Neural progenitor cell (in vitro differentiated cells): Measurements from ENCODE around the gene VPS8. TPM values are rescaled to one million over a fixed set of nuclear protein-coding genes. Genes with fewer than 3 reads are reported as not detected.

ENCODE experiments used
- DNase-seq: peaks from one replicate; pipeline ENCODE4 v3.0.0-alpha.2; 2016; ENCODE audit warnings: low spot score
- H2AFZ ChIP-seq: fragments of 200-600 bp; sonication (generic); replicated peaks from 2 replicates; pipeline ENCODE4 v1.6.1; 2016; ENCODE audit warnings: antibody characterized with exemption
- H3F3A ChIP-seq: fragments of 200-600 bp; sonication (generic); 2 replicates; pipeline ENCODE4 v1.6.1; 2016; ENCODE audit warnings: antibody characterized with exemption, low read depth
- H3K27ac ChIP-seq: fragments of 200-600 bp; sonication (generic); 2 replicates; pipeline ENCODE4 v1.5.1; 2016; ENCODE audit warnings: mild to moderate bottlenecking
- H3K27me3 ChIP-seq: fragments of 200-600 bp; sonication (generic); 2 replicates; pipeline ENCODE4 v1.6.1; 2016; ENCODE audit warnings: mild to moderate bottlenecking, moderate library complexity
- H3K36me3 ChIP-seq: fragments of 200-600 bp; sonication (generic); 2 replicates; pipeline ENCODE4 v1.5.1; 2016
- H3K4me1 ChIP-seq: fragments of 200-600 bp; sonication (generic); 2 replicates; pipeline ENCODE4 v1.6.1; 2016; ENCODE audit warnings: mixed run types
- H3K4me2 ChIP-seq: fragments of 200-600 bp; sonication (generic); 2 replicates; pipeline ENCODE4 v1.6.1; 2016
- H3K4me3 ChIP-seq: fragments of 200-600 bp; sonication (generic); 2 replicates; pipeline ENCODE4 v1.5.1; 2016
- H3K79me2 ChIP-seq: fragments of 200-600 bp; sonication (generic); 2 replicates; pipeline ENCODE4 v1.6.1; 2016; ENCODE audit warnings: low read depth
- H3K9ac ChIP-seq: fragments of 200-600 bp; sonication (generic); 2 replicates; pipeline ENCODE4 v1.6.1; 2016
- H3K9me3 ChIP-seq: fragments of 200-600 bp; sonication (generic); 2 replicates; pipeline ENCODE4 v1.5.1; 2016; ENCODE audit warnings: low read depth
- H4K20me1 ChIP-seq: fragments of 200-600 bp; sonication (generic); 2 replicates; pipeline ENCODE4 v1.6.1; 2016; ENCODE audit warnings: low read depth
- H3K27ac Mint-ChIP-seq: 3 replicates; pipeline ENCODE4 v1.8.0; 2021; ENCODE audit warnings: mixed read lengths
- H3K27me3 Mint-ChIP-seq: 2 replicates; pipeline ENCODE4 v1.8.0; 2022; ENCODE audit warnings: low read depth, mild to moderate bottlenecking, inconsistent platforms, moderate library complexity, mixed read lengths; ENCODE audit not compliant: insufficient read depth
- H3K36me3 Mint-ChIP-seq: 3 replicates; pipeline ENCODE4 v1.8.0; 2021; ENCODE audit warnings: mixed read lengths
- H3K4me1 Mint-ChIP-seq: 3 replicates; pipeline ENCODE4 v1.8.0; 2021; ENCODE audit warnings: mixed read lengths
- H3K4me3 Mint-ChIP-seq: 3 replicates; pipeline ENCODE4 v1.8.0; 2021; ENCODE audit warnings: mild to moderate bottlenecking, moderate library complexity, mixed read lengths
- H3K9me3 Mint-ChIP-seq: 3 replicates; pipeline ENCODE4 v1.8.0; 2020; ENCODE audit warnings: mixed read lengths
- CTCF ChIP-seq: fragments of 200-600 bp; sonication (generic); IDR thresholded peaks from 2 replicates; pipeline ENCODE4 v1.5.1; 2017; ENCODE audit warnings: antibody characterized with exemption, mild to moderate bottlenecking
- EZH2 ChIP-seq: fragments of 200-600 bp; sonication (generic); IDR thresholded peaks from 2 replicates; pipeline ENCODE4 v1.6.1; 2017; ENCODE audit warnings: antibody characterized with exemption, mild to moderate bottlenecking, moderate library complexity
- EZH2phosphoT487 ChIP-seq: fragments of 200-600 bp; sonication (generic); IDR thresholded peaks from 2 replicates; pipeline ENCODE4 v1.6.1; 2017; ENCODE audit warnings: antibody characterized with exemption
- total RNA-seq: library from RNA; depleted of rRNA; stranded (reverse); fragments of >200 nt; gene quantifications from 2 replicates; pipeline ENCODE4 v1.2.3, GENCODE V29; 2015; ENCODE audit warnings: low replicate concordance

The VPS8 gene
- total RNA-seq, 1 donor from 2014 or later = 93.1 TPM

- H3K9ac ChIP-seq = no peak overlapping the region
- Mint-ChIP-seq H3K36me3 (no peaks in the 10 kb centered on the region), H3K27me3 (peaks cover 19% of the 10 kb centered on the region), H3K4me1 (peaks cover 20% of the 10 kb centered on the region), H3K4me3 (no peak overlapping the region), H3K9me3 (no peaks in the 10 kb centered on the region), H3K27ac (no peak overlapping the region)
- H3K4me3 ChIP-seq = no peak overlapping the region
- no peaks in the 10 kb centered on the region for H3K9me3 ChIP-seq
- TF ChIP-seq EZH2 = no peak
- no peak for TF ChIP-seq CTCF
- no peak for TF ChIP-seq EZH2phosphoT487
- H3K27ac ChIP-seq = no peak overlapping the region
- H3K4me1 ChIP-seq = peaks cover 10% of the 10 kb centered on the region
- H3F3A ChIP-seq = peaks cover 5% of the 10 kb centered on the region
- H3K27me3 ChIP-seq = no peaks in the 10 kb centered on the region
- H4K20me1 ChIP-seq = no peaks in the 10 kb centered on the region
- no peaks in the 10 kb centered on the region for H3K36me3 ChIP-seq
- DNase-seq = no peak
- no peak overlapping the region for H2AFZ ChIP-seq
- H3K4me2 ChIP-seq = no peak overlapping the region
- no peaks in the 10 kb centered on the region for H3K79me2 ChIP-seq
Observed at GRCh38 chr3:184765047-184765729, 46.8 kb upstream of the VPS8 start.

- no peaks in the 10 kb centered on the region for H3K9me3 ChIP-seq
- DNase-seq = no peak
- H3K4me1 ChIP-seq = peaks cover 10% of the 10 kb centered on the region
- Mint-ChIP-seq H3K4me1 (peaks cover 23% of the 10 kb centered on the region), H3K4me3 (no peak overlapping the region), H3K27ac (peak overlapping the region; percentile 42), H3K36me3 (no peaks in the 10 kb centered on the region), H3K27me3 (peaks cover 19% of the 10 kb centered on the region), H3K9me3 (no peaks in the 10 kb centered on the region)
- no peak overlapping the region for H3K4me2 ChIP-seq
- no peak overlapping the region for H3K9ac ChIP-seq
- no peak overlapping the region for H3K4me3 ChIP-seq
- H3K27me3 ChIP-seq = no peaks in the 10 kb centered on the region
- no peaks in the 10 kb centered on the region for H3K36me3 ChIP-seq
- H4K20me1 ChIP-seq = no peaks in the 10 kb centered on the region
- H2AFZ ChIP-seq = no peak overlapping the region
- peaks cover 5% of the 10 kb centered on the region for H3F3A ChIP-seq
- no peak overlapping the region for H3K27ac ChIP-seq
- no peak for TF ChIP-seq CTCF
- TF ChIP-seq EZH2 = no peak
- TF ChIP-seq EZH2phosphoT487 = no peak
- H3K79me2 ChIP-seq = no peaks in the 10 kb centered on the region
Observed at GRCh38 chr3:184765730-184766074, 46.3 kb upstream of the VPS8 start.

GRCh38 chr3:184766555-184767261 is 45.3 kb upstream of the VPS8 start:
- peak overlapping the region; percentile 18 for H3K4me3 Mint-ChIP-seq
- no peaks in the 10 kb centered on the region for H3K9me3 Mint-ChIP-seq
- Histone ChIP-seq H3K4me1 (peaks cover 16% of the 10 kb centered on the region), H3K27ac (no peak overlapping the region), H3K9me3 (no peaks in the 10 kb centered on the region), H3K36me3 (no peaks in the 10 kb centered on the region), H2AFZ (no peak overlapping the region), H3K27me3 (no peaks in the 10 kb centered on the region), H3K79me2 (no peaks in the 10 kb centered on the region), H3K4me2 (no peak overlapping the region), H3K4me3 (no peak overlapping the region), H4K20me1 (no peaks in the 10 kb centered on the region), H3K9ac (no peak overlapping the region), H3F3A (peaks cover 5% of the 10 kb centered on the region)
- peaks cover 22% of the 10 kb centered on the region for H3K27me3 Mint-ChIP-seq
- TF ChIP-seq EZH2phosphoT487 (no peak), EZH2 (no peak), CTCF (no peak)
- no peaks in the 10 kb centered on the region for H3K36me3 Mint-ChIP-seq
- DNase-seq = no peak
- H3K4me1 Mint-ChIP-seq = peaks cover 27% of the 10 kb centered on the region
- H3K27ac Mint-ChIP-seq = no peak overlapping the region
